HG03135 (cell line): ENCODE results near the gene KCNQ4.

Source experiments
- ATAC-seq: cut with Tn5 transposase; IDR thresholded peaks from one replicate; pipeline ENCODE4 v1.9.1; 2021; ENCODE audit warnings: mild to moderate bottlenecking, moderate library complexity; ENCODE audit not compliant: unreplicated experiment

Gene KCNQ4

DNA sequence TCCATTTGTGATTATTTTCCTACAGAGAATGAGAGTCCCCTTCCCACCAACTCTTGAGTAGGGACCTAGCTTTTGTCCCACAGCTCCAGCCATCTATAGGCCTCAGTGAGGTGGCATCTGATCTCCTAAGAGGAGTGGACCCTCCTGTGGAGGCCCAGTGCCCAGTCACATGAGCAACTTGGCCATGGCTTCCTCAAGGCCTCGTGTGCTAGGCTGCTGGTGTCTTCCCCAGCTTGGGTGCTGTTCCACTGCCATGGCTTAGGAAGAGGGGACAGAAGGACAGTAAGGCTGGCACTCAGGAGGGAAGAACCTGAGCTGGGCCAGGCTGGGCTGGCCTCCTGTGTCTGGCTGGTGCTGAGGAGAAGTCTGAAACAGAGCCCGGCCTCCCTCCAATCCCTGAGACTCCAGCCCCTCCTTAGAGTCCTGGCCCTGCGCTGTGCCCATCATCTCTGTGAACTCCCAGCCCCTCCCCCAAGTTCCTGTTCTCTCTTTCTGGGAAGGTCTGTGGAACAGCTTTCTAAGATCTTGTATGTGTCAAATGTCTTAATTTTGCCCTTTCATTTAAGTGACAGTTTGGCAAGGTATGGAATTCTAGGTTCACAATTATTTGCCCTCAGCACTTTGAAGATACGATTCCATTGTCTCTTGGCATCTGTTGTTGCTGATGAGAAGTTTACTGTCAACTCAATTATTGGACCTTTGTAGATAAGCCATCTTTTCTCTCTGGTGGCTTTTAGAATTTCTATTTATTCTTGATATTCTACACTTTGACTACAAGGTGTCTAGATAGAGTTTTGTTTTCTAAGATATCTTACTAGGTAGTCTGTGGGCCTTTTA is 7.1 kb upstream of the KCNQ4 start:
- ATAC-seq = no peak

DNA sequence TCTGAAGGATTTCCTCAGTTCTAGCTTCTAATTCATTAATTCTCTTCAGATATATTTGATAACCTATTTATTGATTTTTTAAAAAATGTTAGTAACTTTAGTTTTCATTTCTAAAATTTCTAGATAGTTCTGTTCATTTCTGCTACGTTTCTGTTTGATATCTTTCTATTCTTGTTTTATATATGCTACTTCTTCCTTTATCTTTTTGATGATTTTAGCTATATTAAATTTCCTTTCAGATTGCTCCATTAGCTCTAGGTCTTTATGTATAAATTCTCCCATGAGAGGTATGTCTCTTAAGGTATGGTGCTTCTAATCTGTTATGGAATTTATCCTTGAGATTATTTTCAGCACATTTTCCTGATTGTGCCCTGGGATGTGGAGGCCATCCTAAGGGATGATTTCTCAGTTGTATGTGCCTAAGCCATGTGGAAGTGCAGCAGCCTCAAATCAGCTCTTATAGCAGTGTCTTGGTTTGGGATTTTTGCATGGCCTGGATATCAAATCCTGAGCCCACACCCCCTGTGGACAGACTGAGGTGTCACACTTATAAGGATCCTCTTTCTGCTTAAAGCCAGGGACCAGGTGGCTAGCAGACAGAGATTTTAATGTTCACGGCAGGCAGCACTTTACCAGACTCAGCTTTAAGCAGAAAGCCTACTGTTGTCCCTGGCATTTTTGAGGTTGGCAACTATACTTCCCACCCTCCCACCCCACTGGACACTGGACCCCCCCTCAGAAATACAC is 6.2 kb upstream of the KCNQ4 start:
- no peak for ATAC-seq

DNA sequence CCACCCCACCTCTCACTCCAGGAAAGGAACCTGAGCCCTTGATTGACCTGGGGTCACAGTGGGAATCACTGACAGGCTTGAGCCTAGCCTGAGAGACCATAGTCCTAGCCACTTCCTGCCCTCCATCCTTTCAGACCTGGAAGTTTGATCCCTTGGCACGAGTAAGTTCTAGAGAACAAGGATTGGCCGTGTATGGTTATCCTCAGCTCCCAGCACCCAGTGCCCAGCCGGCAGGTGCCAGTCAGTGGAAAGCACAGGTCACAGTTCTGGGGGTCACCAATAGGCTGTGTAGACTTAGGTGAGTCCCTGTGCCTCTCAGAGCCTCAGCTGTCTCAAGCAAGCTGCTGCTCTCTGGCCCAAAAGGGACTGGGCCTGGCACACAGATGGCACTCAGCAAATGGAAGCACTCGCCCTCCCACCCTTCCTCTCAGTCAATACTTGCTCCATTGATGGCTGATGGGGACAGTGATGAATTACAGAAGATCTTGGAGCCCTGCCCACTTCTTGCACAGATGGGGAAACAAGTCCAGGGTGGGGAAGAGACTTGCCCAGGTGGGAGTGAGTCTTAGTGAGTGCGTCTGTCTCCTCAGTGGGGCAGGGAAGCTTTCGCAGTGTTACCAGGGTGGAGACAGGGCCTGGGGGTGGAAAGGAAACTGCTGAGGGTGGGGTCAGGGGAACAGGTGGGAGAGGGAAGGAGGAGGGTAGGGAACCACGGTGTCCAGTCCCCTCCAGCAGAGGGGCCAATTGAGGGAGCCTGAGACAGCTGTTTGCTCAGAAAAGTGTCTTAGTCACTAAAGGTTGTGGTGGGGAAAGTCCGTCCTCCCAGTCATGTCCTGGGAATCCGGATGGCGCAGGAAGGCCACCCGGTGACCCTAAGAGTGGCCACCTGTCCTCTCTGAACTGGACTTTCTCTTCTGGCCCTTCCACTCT is 2.6 kb upstream of the KCNQ4 start:
- no peak for ATAC-seq

DNA sequence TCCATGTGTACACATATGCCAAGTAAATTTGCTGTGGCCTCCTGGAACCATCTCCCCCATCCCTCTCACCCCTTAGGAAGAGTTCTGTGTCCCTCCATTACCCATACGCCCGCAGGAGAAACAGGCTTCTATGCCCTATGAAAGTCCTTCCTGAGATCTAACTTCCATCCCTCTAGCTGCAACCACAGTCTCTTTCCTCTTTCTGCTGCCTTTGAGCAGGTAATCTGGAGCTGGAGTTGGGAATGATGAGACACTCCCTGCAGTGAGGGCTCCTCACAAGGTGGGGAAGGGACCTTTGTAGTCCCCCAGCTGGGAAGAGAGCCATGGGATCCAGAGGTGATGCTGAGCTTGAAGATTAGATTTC is 2.0 kb upstream of the KCNQ4 start:
- ATAC-seq = no peak

DNA sequence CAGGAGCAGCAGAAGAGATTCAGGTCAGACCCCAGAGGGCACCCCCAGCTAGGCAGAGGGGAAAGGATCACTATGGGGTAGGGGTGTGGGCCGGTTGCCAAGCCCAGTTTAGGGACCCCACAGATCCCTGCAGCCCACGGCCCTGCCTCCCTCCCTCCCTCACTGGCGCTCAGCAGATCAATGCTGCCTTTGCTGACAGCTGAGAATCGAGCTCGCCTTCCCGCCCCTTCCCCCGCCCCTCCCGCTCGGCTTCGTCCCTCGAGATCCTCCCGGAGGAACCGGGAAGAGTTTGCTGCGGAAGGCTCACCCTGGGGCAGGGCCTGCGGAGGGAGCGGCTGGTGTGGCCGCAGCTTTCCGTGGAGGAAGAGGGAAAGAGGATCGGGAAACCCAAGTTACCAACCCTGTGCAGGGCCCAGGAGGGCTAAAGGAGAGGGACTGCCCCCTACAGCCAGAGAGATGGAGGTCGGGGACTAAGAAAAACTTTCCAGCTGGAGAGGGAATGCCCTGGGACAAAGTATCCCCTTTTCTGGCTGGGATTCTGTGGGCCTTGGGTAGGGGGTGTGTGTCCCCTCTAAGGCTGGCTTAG is 1.1 kb upstream of the KCNQ4 start:
- no peak for ATAC-seq

DNA sequence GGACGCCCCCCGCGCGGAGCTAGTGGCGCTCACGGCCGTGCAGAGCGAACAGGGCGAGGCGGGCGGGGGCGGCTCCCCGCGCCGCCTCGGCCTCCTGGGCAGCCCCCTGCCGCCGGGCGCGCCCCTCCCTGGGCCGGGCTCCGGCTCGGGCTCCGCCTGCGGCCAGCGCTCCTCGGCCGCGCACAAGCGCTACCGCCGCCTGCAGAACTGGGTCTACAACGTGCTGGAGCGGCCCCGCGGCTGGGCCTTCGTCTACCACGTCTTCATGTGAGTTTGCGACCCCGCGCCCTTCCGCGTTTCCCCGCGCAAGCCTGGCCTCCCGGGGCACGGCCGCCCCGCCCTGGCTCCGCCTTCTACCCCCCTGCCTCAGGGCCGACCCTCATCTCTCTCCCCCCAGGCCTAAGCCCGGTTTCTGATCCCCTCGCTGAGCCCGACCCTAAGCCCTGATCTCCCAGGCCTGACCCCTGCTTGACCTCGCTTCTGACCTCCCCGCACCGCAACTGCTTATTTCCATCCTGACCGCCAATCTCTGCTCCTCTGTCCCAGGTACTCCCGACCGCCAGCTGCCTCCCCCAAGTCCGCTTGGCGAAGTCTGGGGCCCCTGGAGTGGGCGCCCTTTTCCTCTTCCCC is 669 bp downstream of the KCNQ4 start:
- no peak for ATAC-seq

DNA sequence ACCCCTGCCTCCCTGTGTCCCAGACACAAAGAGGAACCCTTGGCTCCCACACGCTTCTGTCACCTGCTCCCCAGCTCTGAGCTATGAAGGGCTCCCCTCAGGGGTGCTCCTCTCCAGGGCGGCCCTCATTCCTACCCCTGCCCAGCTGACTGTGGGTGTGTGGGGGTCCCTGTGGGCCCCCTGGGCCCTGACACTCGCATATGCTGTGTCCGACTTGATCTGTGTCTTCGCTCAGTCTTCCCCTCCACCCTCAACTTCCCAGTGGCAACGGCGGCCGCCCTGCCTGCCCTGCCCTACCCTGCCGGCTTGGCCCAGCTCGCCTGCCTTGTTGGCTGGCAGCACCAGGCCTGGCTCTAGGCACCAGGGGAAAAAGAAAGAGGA is 1.2 kb downstream of the KCNQ4 start:
- no peak for ATAC-seq

DNA sequence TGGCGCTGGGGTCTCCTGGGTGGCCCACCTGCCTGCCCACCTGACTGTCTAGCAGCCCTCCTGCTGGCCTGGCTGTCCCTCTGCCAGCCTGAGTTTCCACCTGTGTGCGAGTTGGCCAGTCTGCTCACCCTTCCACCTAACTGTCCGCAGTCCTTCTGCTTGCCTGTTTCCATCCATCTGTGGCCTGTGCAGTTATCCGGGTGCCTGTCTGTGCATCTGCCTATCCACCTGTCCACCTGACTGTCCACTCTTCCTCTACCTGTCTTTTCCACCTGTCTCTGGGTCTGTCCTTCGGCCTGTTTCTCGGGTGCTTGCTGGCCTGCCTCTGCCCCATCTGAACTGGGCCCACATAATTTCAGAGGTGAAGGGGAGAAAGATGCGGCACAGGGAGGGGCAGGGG is 1.9 kb downstream of the KCNQ4 start:
- ATAC-seq = no peak

DNA sequence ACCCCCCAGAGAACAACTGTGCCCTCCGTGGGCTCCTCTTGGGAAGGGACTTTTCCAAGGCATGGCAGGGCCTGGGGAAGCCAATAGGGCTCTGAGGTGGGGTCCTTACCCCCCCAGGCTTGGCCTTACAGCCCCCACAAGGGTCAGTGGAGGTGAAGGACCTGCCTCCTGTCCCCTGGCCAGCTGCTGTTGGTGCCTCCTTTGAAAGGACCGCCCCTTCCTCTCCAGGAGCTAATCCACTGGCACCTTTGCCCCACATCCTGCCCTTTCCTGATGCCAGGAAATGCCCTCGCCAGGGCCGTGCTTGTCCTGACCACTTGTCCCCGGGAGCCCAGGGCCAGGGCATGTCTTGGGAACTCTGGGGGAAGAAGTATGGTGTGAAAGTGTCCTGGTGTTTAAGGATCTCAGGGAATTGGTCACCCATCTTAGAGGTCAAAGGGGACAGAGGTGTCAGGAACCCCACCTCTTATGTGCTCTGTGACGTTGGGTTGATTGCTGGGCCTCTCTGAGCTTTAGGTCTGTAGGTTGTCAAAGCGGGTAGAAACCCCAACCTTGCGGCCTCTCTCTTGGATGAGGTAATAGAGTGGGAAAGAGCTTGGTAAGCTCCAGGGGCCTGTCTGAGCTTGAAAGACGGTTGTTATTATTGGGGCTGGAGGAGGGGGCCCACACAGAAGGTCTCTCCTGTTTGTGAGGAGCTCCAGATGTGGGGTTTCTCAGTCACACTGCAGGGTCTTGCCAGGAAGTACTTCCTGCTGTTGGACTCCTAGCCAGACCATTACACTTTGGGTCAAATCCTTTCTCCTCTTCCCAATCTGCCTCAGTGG is 2.8 kb downstream of the KCNQ4 start:
- ATAC-seq = no peak

DNA sequence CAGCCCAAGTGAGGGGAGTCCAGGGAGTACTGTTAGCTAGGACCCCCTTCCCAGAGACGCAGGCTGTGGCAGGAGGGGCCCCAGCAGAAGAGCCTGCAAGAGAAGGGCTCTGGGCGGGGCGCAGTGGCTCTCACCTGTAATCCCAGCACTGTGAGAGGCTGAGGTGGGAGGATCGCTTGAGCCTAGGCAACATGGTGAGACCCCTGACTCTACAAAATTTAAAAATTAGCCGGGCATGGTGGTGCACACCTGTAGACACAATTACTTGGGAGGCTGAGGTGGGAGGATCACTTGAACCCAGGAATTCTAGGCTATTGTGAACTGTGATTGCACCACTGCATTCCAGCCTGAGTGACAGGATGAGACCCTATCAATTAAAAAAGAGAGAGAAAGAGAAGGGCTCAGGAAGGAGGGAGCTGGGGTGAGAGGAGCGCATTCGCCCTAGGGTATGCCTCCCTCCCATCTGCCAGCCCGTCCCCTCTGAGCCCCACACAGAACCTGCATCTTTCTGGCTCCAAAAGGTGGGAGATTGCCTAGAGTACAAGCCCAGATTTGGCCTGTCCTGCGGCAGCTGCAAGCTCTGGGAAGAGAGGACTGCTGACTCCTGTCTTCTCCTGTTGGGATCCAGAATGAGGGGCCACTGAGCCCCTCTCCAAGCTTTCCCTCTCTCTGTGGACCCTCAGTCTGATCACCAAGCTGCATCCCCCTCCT is 3.6 kb downstream of the KCNQ4 start:
- no peak for ATAC-seq

DNA sequence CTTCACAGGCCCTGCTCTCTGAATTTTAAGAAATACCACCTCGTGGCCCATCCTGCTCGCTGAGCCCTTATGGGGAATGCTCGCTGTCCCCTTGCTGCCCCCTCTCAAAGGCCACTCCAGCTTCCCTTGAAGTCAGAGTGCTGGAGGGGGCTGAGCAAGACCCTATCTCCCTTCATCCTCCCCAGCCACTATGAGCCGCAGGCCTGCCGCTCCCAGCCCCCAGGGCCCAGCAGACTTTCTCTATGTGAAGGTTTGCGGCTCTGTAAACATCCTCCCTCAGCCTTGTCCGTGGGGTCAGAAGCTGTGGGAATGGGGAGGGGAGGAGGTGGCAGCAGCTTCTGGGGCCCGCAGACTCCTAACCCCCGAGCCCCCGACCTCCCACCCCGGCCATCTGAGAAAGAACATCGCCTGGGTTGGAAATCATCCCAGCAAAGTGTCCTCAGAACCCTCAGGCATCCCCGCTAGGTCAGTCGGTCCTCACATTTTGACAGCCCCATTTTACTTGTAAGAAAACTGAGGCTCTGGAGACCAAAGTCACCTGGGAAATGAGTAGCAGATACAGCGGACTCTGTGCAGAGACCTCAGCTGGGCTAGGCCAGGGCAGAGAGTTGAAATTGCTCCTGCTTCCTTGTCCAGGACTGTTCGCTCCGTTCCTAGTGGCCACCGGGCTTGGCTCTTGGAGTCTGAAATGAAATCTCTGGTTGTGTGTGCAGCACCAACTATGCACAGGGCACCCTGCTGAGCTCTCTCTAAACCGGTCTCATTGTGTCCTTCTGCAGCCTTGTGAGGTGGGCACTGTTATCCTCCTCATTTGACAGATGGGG is 4.4 kb downstream of the KCNQ4 start:
- no peak for ATAC-seq

DNA sequence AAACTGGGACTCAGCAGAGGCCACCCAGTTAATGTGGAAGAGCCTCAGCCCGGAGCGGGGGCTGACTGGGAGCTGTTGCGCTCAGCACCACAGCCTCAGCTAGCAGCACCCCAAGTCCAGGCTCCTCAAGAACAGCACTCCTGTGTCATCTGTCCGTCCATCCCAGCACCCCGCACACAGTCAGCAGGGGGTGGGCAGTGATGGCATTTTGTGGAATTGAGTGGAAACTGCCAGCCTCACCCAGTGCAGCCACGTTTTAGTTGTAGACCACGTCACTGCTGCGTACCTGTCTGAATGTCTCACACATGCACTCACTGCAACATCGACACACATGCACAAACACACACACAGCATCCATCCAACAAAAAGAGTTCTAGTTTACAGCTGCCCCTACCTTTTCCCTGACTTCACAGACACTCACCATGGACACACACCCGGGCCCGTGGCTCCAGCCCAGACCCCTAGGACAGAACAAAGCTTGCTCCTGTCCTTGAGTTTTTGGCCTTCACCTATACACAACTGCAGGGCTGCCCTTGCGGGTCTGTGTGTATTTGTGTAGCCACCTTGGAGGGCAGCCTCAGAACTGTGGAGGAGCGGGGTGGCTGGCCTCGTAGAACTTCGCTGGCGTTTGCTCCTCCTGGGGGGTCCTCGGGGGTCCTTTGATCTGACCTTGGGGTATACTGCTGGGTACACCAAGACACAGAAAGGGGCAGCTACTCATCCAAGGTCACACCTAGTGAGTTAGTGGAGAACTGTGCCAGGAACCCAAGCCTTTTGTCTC is 5.2 kb downstream of the KCNQ4 start:
- no peak for ATAC-seq

DNA sequence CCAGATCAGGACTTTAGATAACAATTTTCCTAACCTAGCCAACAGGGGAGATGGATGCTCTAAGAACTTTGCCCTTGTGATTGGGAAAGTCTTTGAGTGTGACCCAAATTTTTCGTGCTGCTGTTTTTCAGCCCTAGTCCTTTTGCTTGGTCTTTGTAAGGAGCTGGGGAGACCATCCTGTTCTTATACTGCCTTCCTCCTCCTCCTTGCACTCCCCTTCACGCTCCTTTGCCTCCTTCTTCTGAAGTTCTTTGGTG is 5.7 kb downstream of the KCNQ4 start:
- ATAC-seq = no peak

DNA sequence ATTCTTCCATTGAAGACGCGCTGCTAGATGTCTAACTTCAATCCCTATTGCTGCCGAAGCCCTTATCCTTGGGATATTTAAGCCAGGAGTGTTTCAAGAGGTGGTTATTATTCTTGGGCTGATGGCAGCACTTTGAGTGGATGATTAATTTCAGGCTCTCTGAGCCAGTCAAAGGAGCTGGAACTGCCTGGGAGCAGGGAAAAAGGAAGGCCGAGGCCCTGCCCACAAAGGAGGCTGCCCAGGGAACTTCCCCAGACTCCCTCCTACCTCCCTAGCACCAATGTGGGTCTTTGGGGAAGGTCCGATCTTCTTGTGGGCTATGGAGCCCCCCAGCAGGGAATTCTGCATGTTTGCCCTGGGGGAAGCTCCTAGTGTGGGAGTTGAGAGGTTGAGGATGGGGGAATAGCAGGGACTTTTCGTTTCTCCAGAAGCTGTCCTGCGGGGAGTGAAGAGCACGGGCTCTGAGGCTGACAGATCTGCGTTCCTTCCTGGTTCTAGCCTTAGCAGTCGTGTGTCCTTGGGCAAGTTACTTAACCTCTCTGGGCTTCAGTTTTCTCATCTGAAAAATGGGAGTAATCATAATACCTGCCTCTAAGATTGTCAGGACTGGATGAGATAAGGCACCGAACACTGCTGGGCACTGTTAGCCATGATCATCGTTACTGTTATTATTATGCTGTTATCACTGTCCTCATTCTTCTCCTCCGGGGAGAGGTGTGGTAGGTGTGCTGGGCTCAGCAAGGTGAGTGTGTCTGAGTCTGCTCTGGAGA is 6.3 kb downstream of the KCNQ4 start:
- no peak for ATAC-seq

DNA sequence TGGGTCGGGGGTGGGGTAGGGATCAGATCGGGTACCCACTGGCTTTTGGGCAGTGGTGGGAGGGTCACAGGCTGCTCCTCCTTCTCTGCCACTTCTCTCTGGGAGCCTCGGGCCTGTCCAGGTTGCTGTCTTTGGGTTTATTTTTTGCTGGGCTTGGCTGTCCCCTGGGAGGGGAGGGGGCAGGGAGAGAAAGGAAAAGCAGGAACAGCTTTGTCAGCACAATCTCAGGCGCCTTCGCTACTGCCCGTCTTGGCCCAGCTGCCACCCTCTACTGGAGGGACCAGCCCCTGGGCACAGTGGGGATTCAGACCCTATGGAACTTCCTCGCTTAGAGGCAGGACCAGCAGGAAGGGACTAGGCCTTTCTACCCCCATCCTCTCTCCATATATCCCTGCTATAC is 8.4 kb downstream of the KCNQ4 start:
- ATAC-seq = no peak

DNA sequence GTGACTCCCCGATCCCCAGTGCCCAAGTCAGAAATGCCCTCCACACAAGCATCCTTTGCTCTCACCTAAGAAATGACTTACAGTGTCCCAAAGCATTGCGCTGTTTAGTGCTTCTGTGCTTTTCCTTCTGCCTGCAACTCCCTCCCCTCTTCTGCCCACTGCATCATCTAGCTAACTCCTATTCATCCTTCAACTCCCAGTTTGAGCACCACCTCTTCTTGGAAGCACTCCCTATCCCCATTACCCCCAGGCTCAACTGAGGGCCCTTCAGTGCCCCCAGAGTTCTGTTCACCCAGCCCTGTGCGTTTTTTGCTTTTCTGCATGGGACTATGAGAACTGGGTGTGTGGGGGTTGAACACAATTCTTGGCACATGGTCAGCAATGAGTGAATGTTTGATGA is 10.0 kb downstream of the KCNQ4 start:
- ATAC-seq = no peak

DNA sequence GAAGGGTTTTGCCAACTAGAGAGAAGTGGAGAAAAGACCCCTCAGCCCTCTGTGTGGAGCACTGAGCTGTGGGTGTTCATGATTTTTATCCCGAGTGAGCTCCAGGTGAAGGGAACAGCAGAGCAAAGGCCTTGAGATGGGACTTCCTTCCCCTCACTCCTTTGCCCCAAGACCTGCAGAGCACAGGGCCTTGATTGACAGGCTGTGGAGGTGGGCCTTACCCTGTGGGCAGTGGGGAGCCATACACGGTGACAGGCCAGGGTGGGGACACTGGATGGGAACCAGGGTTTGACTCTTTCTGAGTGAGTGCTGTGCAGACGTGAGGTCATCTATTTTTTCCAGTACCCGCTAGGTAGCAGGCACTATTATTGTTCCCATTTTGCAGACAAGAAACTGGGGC is 10.5 kb downstream of the KCNQ4 start:
- ATAC-seq = no peak
